HepG2 (cell line): ENCODE measurements around the gene IBA57. TPM values are rescaled to one million over a fixed set of nuclear protein-coding genes. Genes with fewer than 3 reads are reported as not detected.

Experiments
- ATAC-seq: fragments of 200-7000 bp; cut with Tn5 transposase; 3 replicates; pipeline ENCODE4 v1.9.1; 2020; ENCODE audit warnings: mild to moderate bottlenecking, moderate library complexity
- BruUV-seq: library from RNA; stranded (reverse); fragments of 400-500 nt; replicated peaks from 2 replicates; lab custom pipeline; 2021; lab: Mats Ljungman, UMichigan
- CTCF ChIA-PET: fragments of 300-600 bp; formaldehyde crosslinking; extraction: SDS; loops from one replicate; lab custom pipeline; 2021; ENCODE audit warnings: low total read pairs, inconsistent platforms, low intra/inter-chr PET ratio; lab: Yijun Ruan, JAX
- POLR2A ChIA-PET: fragments of 350-600 bp; sonication (Branson Sonifier 250); formaldehyde crosslinking; loops from one replicate; lab custom pipeline; 2020; ENCODE audit warnings: antibody characterized with exemption, inconsistent platforms; lab: Yijun Ruan, JAX
- DNase-seq: peaks from one replicate; pipeline ENCODE4 v3.0.0-alpha.2; 2015; ENCODE audit warnings: low spot score
- FAIRE-seq: peaks from 3 replicates; lab custom pipeline; 2011; peaks lifted over from hg19 to GRCh38; lab: Jason Lieb, UNC
- H2AFZ ChIP-seq: one replicate; pipeline ENCODE4 v1.6.1; 2011; ENCODE audit warnings: low read length, inconsistent platforms
- H3K27ac ChIP-seq: fragments of 300-600 bp; 3 replicates; pipeline ENCODE4 v1.8.0; 2011; ENCODE audit warnings: mixed run types, mild to moderate bottlenecking, mixed read lengths, low read length, inconsistent platforms; ENCODE audit not compliant: insufficient read depth; ENCODE audit errors: extremely low read length
- H3K27me3 ChIP-seq, 2 experiments: fragments of 200-600 bp in 1 of 2; 2 replicates in 1 of 2; 3 replicates in 1 of 2; pipeline versions ENCODE4 v1.6.0 to v1.8.0; 2011; ENCODE audit warnings: low read length in 2 of 2, mild to moderate bottlenecking in 2 of 2, moderate library complexity in 2 of 2, inconsistent platforms in 1 of 2; ENCODE audit not compliant: insufficient read depth in 2 of 2, control insufficient read depth in 1 of 2
- H3K36me3 ChIP-seq, 2 experiments: fragments of 200-600 bp in 1 of 2; replicated peaks in 1 of 2; 2 replicates in 1 of 2; 3 replicates in 1 of 2; pipeline versions ENCODE4 v1.5.1 to v1.8.0; 2011; ENCODE audit warnings: low read length in 2 of 2, inconsistent platforms in 1 of 2; ENCODE audit not compliant: insufficient read depth in 2 of 2, control insufficient read depth in 1 of 2
- H3K4me1 ChIP-seq: 2 replicates; pipeline ENCODE4 v1.5.1; 2012; ENCODE audit warnings: low read length, inconsistent platforms; ENCODE audit not compliant: insufficient read depth
- H3K4me2 ChIP-seq: 2 replicates; pipeline ENCODE4 v1.6.0; 2011; ENCODE audit warnings: low read depth, low read length, inconsistent platforms
- H3K4me3 ChIP-seq, 3 experiments: fragments of 200-600 bp in 1 of 3; sonication (generic), shearing (Covaris generic) in 1 of 3; replicated peaks in 1 of 3; 2 replicates each; pipeline ENCODE4 v1.5.1; 2011 to 2016; ENCODE audit warnings: low read length in 3 of 3, inconsistent platforms in 2 of 3, low read depth in 2 of 3, mild to moderate bottlenecking in 2 of 3, control low read depth in 1 of 3, mixed read lengths in 1 of 3; ENCODE audit not compliant: insufficient read depth in 1 of 3
- H3K79me2 ChIP-seq: one replicate; pipeline ENCODE4 v1.6.1; 2011; ENCODE audit warnings: low read length, inconsistent platforms; ENCODE audit not compliant: insufficient read depth
- H3K9ac ChIP-seq: 2 replicates; pipeline ENCODE4 v1.6.0; 2011; ENCODE audit warnings: mild to moderate bottlenecking, low read depth, low read length, inconsistent platforms; ENCODE audit not compliant: insufficient read depth
- H3K9me3 ChIP-seq: 2 replicates; pipeline ENCODE4 v1.5.1; 2012; ENCODE audit warnings: mild to moderate bottlenecking, low read length
- H4K20me1 ChIP-seq: 2 replicates; pipeline ENCODE4 v1.6.0; 2011; ENCODE audit warnings: inconsistent platforms, mild to moderate bottlenecking, low read length, moderate library complexity; ENCODE audit not compliant: insufficient read depth
- ELF3 ChIP-seq: IDR thresholded peaks from 2 replicates; pipeline ENCODE4 v1.6.1; 2016; ENCODE audit warnings: missing genetic modification reagents, missing compliant biosample characterization
- HNRNPLL ChIP-seq: fragments of 200-400 bp; formaldehyde crosslinking; IDR thresholded peaks from 2 replicates; pipeline ENCODE4 v1.6.1; 2017; ENCODE audit warnings: mild to moderate bottlenecking, low read depth, low read length; ENCODE audit not compliant: poor library complexity, severe bottlenecking
- YEATS2 ChIP-seq: sonication (generic); formaldehyde crosslinking; IDR thresholded peaks from 2 replicates; pipeline ENCODE4 v1.4.0; 2020; ENCODE audit warnings: missing genetic modification reagents, borderline replicate concordance
- ZNF33A ChIP-seq: sonication (generic); formaldehyde crosslinking; IDR thresholded peaks from 2 replicates; pipeline ENCODE4 v1.5.1; 2020; ENCODE audit warnings: missing genetic modification reagents, mild to moderate bottlenecking, moderate library complexity, borderline replicate concordance
- ZNF772 ChIP-seq: sonication (generic); formaldehyde crosslinking; IDR thresholded peaks from 2 replicates; pipeline ENCODE4 v1.5.0; 2020; ENCODE audit warnings: mild to moderate bottlenecking, missing genetic modification reagents
- WGBS: methylation state at CpG from one replicate; pipeline ENCODE4 v1.1.6; 2017; ENCODE audit warnings: low lambda C conversion rate; 5-methylcytosine and 5-hydroxymethylcytosine counted together
- in situ Hi-C: cut with HindIII; loops from 2 replicates; pipeline ENCODE4 v1.10.0; 2017; ENCODE audit warnings: low pct_unique_long_range_greater_than_20kb; ENCODE audit not compliant: extremely low pct_ligation_motif_present
- intact Hi-C: fragments of 100-400 bp; cut with micrococcal nuclease; formaldehyde crosslinking; loops from one replicate; pipeline ENCODE4 v1.10.0; 2022; ENCODE audit not compliant: unreplicated experiment
- polyA plus RNA-seq, 8 experiments: library from polyadenylated mRNA; depleted of rRNA in 3 of 8; stranded (reverse) in 7 of 8; unstranded in 1 of 8; fragments of >200 nt; fragmentation: Illumina TruSeq in 4 of 8; extraction: Trizol in 4 of 8; gene quantifications; 2 replicates each; pipeline versions ENCODE4 v1.2.1 to v1.2.3, GENCODE V29; 2011 to 2016; ENCODE audit warnings: low read depth in 4 of 8, missing spikeins in 1 of 8, mixed read lengths in 1 of 8; ENCODE audit not compliant: insufficient read depth in 1 of 8
- total RNA-seq, 5 experiments: library from RNA; depleted of rRNA; stranded (reverse); fragments of >200 nt; fragmentation: Illumina TruSeq; extraction: Trizol; gene quantifications; 2 replicates each; pipeline ENCODE4 v1.2.3, GENCODE V29; 2016; ENCODE audit warnings: low read depth in 1 of 5
- TF ChIP-seq, protein P1 (sequence below): IDR thresholded peaks from 2 replicates; pipeline ENCODE4 v1.6.1; 2016; ENCODE audit warnings: control low read depth
- TF ChIP-seq, protein P2 (sequence below): fragments of 450-650 bp; IDR thresholded peaks from 2 replicates; pipeline ENCODE4 v1.6.1; 2016
- TF ChIP-seq, protein P3 (sequence below), 2 experiments: sonication (generic) in 1 of 2; formaldehyde crosslinking in 1 of 2; IDR thresholded peaks; 2 replicates each; pipeline versions ENCODE4 v1.4.0 to v1.6.1; 2018 to 2020; ENCODE audit warnings: missing genetic modification reagents in 2 of 2, borderline replicate concordance in 1 of 2, low read depth in 1 of 2, mild to moderate bottlenecking in 1 of 2, missing biosample characterization in 1 of 2

IBA57 gene
- total and polyA plus RNA-seq, 2 of the 13 experiments (the other 11 are each of a cell fraction or from before 2014, with no cell fraction given): 2.3 to 10.2 TPM

DNA sequence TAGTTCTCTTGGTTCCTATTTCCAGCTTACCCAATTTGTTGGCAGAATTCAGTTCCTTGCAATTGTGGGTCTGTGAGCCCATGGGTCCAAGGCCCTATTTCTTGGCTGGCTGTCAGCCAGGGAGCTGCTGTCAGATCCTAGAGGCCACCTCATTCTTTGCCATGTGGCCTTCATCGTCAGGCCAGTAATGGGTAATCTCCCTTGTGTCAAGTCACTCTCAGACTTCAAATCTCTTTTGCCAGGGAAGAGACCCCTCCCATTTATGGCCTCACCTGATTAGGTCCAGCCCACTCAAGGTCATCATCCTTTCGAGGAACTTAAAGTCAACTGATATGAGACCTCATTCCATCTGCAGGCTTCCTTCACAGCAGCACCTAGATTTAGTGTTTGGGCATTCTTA is 60.1 kb downstream of the IBA57 start (continued):
- TF ChIP-seq YEATS2 (CRISPR knock-in tag) (no peak), ZNF33A (CRISPR knock-in tag) (no peak)

DNA sequence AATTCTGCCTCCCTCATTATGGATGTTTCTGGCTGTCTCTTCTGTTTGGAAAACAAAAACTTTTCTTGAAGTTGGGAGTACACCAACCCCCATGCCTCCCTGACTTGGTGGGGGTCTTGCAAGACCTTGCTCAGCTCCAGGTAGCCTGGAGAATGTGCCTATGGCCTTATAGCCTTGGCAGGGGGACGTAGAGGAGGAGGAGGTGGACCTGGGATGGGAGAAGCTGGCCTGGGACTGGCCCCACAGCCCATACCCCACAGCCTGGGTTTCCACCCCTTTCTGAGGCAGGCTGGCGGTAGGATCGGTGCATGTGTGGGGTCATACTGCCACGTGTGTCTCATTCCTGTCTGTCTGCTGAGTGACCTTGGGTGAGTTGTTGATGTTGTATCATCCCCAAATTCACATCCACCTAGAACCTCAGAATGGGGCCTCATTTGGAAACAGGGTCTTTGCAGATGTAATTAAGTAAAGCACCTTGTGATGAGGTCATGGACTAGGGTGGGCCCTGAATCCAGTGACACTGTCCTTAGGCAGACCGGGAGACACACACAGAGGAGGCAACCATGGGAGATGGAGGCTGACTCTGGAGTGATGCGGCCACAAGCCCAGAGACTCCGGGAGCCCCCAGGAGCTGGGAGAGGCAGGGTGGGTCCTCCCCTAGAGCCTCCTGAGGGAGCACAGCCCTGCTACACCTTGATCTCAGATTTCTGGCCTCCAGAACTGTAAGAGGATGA is 60.7 kb downstream of the IBA57 start:
- Histone ChIP-seq H3K4me2 (no peak overlapping the region), H3K27ac (no peak overlapping the region), H3K9me3 (no peaks in the 10 kb centered on the region), H3K9ac (no peak overlapping the region), H4K20me1 (no peaks in the 10 kb centered on the region), H3K79me2 (no peaks in the 10 kb centered on the region), H3K36me3 (no peaks in the 10 kb centered on the region), H3K27me3 (no peaks in the 10 kb centered on the region; a peak in 1 of 5 replicates), H3K4me1 (peaks cover 29% of the 10 kb centered on the region), H3K4me3 (no peak overlapping the region), H2AFZ (no peak overlapping the region)
- TF ChIP-seq ZNF772 (CRISPR knock-in tag) (no peak), ELF3 (CRISPR knock-in tag) (no peak), HNRNPLL (no peak)
- TF ChIP-seq, protein P1, sequence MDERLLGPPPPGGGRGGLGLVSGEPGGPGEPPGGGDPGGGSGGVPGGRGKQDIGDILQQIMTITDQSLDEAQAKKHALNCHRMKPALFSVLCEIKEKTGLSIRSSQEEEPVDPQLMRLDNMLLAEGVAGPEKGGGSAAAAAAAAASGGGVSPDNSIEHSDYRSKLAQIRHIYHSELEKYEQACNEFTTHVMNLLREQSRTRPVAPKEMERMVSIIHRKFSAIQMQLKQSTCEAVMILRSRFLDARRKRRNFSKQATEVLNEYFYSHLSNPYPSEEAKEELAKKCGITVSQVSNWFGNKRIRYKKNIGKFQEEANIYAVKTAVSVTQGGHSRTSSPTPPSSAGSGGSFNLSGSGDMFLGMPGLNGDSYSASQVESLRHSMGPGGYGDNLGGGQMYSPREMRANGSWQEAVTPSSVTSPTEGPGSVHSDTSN: no peak
- TF ChIP-seq, protein P2, sequence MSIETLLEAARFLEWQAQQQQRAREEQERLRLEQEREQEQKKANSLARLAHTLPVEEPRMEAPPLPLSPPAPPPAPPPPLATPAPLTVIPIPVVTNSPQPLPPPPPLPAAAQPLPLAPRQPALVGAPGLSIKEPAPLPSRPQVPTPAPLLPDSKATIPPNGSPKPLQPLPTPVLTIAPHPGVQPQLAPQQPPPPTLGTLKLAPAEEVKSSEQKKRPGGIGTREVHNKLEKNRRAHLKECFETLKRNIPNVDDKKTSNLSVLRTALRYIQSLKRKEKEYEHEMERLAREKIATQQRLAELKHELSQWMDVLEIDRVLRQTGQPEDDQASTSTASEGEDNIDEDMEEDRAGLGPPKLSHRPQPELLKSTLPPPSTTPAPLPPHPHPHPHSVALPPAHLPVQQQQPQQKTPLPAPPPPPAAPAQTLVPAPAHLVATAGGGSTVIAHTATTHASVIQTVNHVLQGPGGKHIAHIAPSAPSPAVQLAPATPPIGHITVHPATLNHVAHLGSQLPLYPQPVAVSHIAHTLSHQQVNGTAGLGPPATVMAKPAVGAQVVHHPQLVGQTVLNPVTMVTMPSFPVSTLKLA: peak; percentile 81
- TF ChIP-seq, protein P3, sequence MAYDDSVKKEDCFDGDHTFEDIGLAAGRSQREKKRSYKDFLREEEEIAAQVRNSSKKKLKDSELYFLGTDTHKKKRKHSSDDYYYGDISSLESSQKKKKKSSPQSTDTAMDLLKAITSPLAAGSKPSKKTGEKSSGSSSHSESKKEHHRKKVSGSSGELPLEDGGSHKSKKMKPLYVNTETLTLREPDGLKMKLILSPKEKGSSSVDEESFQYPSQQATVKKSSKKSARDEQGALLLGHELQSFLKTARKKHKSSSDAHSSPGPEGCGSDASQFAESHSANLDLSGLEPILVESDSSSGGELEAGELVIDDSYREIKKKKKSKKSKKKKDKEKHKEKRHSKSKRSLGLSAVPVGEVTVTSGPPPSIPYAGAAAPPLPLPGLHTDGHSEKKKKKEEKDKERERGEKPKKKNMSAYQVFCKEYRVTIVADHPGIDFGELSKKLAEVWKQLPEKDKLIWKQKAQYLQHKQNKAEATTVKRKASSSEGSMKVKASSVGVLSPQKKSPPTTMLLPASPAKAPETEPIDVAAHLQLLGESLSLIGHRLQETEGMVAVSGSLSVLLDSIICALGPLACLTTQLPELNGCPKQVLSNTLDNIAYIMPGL (CRISPR knock-in tag; IDR thresholded peaks at IDR 0.05; ENCODE audit: borderline replicate concordance in 1 of 2, low read depth in 1 of 2): no peak
- ATAC-seq: no peak
- no TSS peak for BruUV-seq
- DNase-seq: no peak
- in situ Hi-C loops (no loop called here), intact Hi-C loops (loop anchor here (5.0 kb wide), 1 partner anchor 291 kb away; no protein-coding TSS in a partner anchor)
- 25% methylated on average over 4 of the region's 7 CpGs for WGBS
- CTCF ChIA-PET: no interaction called here
- POLR2A ChIA-PET: no interaction called here
- FAIRE-seq: no peak
